ENCODE measurements around the gene PPM1D.
"Not testable (repeated sequence)": the region's sequence is repeated elsewhere in the genome, so short reads cannot be mapped to it uniquely, and the experiment has no call there.

PPM1D gene

DNA sequence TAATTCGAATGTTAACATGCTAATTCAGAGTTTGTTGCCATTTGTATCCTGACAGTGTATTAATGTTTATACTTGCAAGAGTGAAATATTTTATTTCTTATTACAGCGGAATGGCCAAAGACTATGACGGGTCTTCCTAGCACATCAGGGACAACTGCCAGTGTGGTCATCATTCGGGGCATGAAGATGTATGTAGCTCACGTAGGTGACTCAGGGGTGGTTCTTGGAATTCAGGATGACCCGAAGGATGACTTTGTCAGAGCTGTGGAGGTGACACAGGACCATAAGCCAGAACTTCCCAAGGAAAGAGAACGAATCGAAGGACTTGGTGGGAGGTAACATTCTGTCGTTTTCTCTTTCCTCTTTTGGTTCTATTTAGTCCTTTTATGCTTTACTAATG lies 23.4 kb downstream of the PPM1D start:
- no peak for DNase-seq

DNA sequence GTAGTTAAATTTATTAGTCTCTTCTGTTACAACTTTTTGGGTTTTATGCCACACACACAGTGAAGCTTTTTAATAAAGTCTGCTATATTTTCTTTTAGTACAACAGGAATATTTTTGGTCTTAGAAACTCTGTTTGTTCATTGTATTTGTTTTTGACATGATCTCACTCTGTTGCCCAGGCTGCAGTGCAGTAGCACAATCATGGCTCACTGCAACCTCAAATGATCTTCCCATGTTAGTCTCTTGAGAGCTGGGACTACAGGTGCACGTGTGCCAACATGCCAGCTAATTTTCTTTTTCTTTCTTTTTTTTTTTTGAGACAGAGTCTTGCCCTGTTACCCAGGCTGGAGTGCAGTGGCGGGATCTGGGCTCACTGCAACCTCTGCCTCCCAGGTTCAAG lies 27.1 kb downstream of the PPM1D start:
- no peak for DNase-seq

DNA sequence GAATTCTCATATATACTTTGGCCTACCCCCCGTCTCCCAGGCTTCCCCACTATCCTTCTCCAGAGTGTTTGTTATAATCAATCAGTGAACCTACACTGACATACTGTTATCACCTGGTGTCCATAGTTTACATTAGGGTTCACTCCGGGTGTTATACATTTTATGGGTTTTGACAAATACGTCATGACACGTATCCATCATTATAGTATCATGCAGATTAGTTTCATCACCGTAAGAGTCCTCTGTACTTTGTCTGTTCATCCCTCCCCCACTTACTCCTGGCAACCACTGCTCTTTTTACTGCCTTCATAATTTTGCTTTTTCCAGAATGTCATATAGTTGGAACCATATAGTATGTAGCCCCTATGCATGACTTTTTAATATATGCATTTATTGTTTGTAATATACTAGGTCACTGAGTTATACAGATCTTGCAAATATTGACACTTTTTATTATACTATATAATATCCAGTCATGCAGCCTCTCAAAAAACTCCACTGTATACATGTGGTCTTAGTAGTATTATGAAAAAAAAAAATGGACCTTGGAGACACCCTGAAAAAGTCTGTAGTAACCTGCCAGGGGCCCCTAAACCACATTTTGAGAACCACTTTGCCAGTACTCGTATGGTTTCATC lies 28.4 kb downstream of the PPM1D start:
- no peak for DNase-seq

DNA sequence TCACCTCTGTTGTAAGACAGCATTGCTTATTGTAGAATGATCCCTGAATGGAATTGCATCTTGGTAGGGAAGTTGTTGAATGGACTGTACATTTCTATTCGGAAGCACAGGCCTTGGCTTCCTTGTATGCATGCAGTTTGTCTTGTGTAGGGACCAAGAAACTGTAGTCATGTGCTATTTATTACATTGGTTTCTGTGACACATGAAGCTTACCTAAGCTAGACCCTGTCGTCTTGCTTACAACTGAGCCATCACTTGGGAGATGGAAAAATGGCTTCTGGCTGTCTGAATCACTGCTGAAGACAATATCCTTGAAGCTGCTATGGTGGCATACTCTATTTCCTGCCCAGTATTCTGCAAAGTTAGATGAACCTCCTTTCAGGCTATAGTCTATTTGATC lies 29.1 kb downstream of the PPM1D start:
- DNase-seq = no peak

DNA sequence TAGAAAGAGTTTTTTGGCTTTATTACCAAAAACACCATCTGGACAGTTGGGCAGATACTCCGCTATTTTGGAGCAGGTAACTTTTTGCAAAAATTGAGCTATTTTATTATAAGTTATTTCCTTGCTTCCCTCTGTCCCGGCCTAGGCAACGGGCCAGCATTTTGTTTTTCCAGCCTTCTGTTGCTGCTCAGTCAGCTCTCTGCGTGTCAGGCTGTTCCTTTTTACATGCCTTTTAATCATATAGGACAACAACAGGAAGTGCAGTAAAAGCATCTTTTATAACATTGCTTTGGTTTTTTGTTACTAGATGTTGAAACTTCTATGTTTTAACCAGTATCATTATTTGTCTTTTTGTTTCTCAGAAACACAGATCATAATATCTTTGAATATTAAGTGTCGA lies 30.4 kb downstream of the PPM1D start:
- DNase-seq = no peak

DNA sequence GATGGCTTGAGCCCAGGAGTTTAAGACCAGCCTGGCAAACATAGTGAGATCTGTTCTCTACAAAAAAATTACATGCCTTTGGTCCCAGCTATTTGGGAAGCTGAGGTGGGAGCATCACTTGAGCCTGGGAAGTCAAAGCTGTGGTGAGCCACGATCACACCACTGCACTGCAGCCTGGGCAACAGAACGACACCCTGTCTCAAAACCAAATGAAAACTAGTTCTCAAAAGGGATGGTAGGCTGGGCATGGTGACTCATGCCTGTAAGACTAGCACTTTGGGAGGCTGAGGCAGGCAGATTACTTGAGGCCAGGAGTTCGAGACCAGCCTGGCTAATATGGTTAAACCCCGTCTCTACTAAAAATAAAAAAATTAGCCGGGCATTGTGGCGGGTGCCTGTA lies 31.1 kb downstream of the PPM1D start:
- DNase-seq = no peak

DNA sequence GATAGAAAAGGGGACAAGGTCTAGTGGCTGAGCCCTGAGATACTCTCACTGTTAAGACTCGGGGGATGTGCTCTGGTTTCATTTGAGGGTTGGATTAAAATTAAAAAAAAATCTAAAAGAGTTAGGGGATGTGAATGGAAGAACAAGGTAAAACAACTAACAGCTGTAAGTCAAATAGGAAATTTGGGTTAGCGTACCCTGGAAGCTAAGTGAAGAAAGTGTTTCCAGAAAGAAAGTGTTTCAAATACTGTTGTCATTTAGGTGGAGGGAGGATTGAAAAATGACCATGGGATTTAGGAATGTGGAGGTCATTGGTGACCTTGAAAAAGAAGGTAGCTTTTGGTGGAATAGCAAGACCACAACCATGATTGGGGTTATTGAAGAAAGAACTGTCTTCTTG lies 37.7 kb downstream of the PPM1D start:
- DNase-seq = no peak

DNA sequence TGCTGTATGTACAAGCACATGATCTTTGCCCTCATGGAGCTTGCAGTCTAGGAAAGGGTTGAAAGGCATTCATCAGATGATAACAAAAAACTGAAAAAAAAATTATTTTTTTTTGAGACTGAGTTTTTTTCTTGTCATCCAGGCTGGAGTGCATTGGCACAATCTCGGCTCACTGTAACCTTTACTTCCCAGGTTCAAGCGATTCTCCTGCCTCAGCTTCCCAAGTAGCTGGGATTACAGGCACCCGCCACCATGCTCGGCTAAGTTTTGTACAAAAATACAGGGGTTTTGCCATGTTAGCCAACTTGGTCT lies 39.0 kb downstream of the PPM1D start:
- no peak for DNase-seq

DNA sequence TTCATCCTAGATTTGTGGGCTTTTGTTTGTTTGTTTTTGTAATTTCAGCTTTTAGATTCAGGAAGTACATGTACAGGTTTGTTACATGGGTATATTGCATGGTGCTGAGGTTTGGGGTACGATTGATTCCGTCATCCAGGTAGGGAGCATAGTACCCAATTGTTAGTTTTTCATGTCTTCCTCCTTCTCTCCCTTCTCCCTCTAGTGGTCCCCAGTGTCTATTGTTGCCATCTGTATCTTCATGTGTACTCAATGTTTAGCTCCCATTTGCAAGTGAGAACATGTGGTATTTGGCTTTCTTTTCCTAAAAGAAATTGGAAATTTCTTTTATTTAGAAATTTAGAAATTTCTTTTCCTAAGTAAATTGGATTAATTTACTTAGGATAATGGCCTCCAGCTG lies 40.5 kb downstream of the PPM1D start:
- no peak for DNase-seq

DNA sequence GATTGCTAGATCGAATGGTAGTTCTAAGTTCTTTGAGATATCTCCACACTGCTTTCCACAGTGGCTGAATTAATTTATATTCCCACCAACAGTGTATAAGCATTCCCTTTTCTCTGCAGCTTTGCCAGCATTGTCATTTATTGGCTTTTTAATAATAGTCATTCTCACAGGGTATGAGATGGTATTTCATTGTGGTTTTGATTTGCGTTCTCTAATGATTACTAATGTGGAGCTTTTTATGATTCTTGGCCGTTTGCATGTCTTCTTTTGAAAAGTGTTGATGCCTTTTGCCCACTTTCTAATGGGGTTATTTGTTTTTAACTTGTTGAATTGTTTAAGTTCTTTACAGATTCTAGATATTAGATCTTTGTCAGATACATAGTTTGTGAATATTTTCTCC lies 41.1 kb downstream of the PPM1D start:
- DNase-seq = no peak

DNA sequence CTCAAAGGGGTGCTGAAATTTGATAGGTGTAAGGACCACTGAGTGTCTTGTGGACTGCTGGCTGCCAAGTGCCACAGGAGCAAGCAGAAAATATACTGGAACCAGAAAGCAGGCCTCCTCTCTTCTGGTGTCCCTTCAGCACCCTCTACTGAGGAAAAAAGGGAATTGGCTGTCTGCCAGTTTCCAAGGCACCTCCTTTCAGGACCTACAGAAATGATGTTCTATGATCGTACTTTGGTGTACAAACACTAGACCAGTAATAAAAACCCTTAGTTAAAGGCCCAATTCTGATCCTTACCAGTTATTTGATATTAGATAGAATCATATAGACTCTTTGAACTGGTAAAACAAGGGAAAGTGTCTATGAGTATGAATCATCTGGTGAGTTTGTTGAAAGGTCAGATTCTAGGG lies 41.8 kb downstream of the PPM1D start:
- peak; percentile 39 for DNase-seq

DNA sequence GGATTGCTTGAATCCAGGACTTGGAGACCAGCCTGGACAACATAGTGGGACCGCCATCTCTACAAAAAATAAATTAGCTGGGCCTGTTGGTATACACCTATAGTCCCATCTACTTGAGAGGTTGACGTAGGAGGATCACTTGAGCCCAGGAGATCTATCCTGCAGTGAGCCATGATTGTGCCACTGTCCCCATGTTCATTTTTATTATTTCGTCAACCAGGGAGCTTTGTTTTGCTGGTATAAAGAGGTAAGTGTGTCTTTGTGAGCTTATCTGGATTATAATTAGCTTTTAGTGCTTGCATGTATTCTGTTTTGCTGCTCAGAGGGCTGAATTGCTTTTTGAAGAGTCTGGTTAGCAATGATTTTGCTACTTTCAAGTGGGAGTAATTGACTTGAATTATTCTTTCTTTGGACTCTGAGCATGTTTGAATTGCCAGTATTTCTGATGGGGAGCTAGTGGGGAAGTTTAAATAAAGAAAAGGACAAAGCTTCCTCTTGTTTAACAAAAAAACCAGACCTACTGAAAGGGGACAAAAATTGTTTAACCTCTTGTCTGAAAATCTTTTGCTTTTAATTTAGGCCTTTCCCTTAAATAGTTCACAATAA lies 46.0 kb downstream of the PPM1D start:
- no peak for DNase-seq

DNA sequence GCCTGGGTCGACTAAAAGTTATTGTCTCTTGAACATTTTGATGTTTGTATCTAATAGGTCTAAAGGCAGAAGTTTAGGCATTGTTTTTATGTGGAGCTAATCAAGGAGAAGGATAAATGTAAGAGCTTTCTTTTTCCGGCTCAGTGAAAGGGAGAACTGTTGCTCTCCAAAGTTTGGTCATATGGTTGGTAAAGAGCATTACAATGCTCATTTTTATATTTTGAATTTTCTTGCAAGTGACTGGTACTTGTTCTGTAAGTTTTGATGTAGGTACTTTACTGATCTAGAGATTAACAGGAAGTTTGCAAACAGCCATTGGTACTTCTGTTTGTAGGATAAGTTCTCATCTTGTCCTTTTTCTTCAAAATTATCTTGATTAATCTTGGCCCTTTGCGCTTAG lies 46.7 kb downstream of the PPM1D start:
- DNase-seq = no peak

DNA sequence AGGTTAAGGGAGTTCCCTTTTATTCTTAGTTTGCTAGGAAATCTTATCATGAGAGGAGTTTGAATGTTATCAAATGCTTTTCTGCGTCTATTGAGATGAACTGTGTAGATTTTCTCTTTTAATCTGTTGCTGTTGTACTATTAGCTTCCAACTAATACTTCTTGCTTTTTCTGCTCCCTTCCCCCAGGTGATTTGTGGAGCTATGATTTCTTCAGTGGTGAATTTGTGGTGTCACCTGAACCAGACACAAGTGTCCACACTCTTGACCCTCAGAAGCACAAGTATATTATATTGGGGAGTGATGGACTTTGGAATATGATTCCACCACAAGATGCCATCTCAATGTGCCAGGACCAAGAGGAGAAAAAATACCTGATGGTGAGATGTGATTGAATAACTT lies 47.7 kb downstream of the PPM1D start:
- DNase-seq = no peak

DNA sequence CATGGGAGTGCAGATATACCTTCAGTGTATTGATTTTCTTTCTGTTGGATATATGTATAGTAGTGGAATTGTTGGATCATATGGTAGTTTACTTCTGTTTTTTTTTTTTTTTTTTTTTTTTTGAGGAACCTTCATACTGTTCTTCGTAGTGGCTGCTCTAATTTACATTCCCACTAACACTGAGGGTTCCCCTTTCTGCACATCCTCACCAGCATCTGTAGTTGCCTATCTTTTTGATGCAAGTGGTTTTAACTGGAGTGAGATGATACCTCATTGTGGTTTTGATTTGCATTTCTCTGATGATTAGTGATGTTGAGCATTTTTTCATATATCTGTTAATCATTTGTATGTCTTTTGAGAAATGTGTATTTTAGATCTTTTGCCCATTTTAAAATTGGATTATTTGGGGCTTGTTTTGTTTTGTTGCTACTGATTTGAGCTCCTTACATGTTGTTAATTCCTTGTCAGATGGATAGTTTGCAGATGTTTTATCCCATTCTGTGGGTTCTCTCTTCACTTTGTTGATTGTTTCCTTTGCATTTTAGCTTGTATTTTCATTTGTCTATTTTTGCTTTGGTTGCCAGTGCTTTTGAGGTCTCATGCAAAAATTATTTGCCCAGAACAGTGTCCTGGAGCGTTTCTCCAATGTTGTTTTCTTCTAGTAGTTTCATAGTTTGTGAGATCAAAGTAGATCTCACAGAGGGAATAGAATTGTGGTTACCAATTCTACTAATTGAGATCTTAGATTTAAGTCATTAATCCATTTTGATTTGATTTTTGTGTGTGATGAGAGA lies 52.7 kb downstream of the PPM1D start:
- DNase-seq = no peak

DNA sequence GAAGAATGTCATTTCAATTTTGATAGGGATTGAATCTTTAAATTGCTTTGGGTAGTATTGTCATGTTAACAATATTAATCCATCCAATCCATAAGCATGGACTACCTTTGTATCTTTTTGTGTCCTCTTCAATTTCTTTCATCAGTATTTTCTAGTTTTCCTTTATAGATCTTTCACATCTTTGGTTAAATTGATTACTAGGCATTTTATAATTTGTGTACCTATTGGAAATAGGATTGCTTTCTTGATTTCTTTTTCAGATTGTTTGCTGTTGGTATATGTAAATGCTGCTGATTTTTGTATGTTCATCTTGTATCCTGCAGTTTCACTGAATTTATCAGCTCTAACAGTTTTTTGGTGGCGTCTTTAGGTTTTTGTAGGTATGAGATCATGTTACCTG lies 53.6 kb downstream of the PPM1D start:
- DNase-seq = no peak

DNA sequence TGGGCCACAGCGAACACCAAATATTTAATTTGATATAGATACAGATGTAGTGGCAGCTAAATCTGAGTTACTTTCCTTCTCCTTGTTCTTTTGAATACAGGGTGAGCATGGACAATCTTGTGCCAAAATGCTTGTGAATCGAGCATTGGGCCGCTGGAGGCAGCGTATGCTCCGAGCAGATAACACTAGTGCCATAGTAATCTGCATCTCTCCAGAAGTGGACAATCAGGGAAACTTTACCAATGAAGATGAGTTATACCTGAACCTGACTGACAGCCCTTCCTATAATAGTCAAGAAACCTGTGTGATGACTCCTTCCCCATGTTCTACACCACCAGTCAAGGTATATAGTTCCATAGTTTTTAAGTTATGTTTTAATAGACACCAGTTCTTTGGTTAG lies 56.5 kb downstream of the PPM1D start:
- DNase-seq = no peak

DNA sequence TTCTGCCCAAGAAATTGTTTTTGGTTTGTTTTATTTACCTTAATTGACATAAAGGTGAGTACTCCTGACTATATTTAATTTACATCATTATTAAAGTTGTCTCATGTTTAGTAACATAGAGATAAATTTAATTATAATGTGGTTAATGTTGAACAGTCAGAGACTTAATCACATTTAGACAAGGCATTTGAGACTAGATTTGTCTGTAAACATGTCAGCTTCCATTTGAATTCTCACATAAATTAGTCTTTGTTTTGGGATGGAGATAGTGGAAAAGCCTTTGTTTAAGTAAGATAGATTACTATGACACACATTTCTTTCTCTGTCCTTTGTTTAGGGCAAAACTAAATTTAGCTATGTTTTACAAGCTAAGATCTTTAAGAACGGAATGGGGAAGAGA lies 59.2 kb downstream of the PPM1D start:
- DNase-seq = no peak

DNA sequence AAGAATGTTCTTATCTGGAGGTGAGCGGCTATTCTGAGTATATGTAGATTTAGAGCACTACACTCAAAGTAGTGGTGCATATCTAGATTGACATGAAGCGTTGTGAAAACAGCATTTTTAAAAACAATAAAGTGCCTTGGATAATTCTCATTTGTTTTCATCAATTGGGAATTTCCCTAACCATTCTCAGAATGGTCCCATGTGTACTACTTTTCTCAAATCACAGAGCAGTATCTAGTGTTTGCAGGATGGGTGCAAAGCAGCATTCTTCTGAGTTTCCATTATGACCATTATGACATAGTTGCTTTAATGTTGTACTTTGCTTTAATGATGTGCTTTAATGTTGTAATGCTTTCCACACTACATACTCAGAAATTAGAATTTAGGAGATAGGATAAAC lies 61.5 kb downstream of the PPM1D start:
- no peak for DNase-seq

DNA sequence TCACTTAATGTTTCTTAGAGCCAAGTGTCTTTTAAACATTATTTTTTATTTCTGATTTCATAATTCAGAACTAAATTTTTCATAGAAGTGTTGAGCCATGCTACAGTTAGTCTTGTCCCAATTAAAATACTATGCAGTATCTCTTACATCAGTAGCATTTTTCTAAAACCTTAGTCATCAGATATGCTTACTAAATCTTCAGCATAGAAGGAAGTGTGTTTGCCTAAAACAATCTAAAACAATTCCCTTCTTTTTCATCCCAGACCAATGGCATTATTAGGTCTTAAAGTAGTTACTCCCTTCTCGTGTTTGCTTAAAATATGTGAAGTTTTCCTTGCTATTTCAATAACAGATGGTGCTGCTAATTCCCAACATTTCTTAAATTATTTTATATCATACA lies 64.0 kb downstream of the PPM1D start:
- DNase-seq = no peak

DNA sequence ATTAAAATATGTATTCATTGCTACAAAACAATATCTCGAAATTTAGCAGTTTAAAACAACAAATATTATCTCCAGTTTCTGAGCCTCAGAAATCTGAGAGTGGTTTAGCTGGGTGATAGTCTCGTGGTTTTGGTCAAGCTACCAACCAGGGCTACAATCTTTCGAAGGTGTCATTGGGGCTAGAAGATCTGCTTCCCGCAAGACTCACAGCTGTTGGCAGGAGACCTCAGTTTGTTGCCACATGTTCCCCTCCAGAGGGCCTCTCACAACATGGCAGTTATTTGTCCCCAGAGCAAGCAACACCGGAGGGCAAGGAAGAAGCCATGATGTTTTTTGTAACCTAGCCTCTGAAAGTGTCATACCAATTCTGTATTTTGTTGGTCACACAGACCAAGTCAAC lies 65.6 kb downstream of the PPM1D start:
- DNase-seq = no peak

DNA sequence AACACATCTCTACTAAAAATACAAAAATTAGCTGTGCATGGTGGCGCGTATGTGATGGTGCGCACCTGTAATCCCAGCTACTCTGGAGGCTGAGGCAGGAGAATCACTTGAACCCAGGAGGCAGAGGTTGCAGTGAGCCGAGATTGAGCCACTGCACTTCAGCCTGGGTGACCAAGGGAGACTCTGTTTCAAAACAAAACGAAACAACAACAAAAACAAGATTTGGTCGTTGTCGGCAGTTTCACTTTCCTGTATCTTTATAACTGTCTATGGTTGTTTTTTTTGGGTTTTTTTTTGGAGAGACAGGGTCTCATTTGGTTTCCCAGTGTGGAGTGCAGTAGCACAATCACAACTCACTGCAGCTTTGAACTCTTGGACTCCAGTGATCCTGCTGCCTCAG lies 68.7 kb downstream of the PPM1D start:
- not testable (repeated sequence) for DNase-seq

DNA sequence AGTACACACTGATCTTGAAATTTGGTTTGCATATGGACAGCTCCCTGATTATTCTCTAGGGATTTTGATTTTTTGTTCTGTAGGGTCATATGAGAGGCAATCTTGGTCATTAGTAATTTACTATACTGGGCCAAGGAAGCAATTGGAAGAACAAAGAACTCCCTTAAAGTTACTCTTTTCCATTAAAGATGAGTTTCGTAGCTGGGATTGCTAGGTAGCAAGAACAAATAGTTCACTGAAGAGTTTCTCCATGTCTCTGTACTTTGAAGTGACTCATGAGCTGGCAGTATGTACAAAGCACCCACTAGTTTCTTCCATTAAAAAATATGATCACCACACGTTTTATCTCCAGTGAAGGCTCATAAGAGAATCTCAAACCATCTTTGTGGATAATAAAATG lies 71.5 kb downstream of the PPM1D start:
- DNase-seq = no peak

DNA sequence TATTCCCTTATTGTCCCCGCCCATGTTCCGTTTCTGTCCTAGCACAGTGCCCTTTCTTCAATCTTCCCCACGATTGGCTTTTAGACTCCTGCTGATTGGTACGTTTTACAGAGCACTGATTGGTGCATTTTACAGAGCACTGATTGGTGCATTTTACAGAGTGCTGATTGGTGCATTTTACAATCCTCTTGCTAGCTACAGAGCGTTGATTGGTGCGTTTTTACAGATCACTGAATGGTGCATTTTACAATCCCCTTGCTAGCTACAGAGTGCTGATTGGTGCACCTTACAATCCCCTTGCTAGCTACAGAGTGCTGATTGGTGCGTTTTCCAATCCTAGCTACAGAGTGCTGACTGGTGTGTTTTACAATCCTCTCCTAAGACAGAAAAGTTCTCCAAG lies 74.6 kb downstream of the PPM1D start:
- not testable (repeated sequence) for DNase-seq

DNA sequence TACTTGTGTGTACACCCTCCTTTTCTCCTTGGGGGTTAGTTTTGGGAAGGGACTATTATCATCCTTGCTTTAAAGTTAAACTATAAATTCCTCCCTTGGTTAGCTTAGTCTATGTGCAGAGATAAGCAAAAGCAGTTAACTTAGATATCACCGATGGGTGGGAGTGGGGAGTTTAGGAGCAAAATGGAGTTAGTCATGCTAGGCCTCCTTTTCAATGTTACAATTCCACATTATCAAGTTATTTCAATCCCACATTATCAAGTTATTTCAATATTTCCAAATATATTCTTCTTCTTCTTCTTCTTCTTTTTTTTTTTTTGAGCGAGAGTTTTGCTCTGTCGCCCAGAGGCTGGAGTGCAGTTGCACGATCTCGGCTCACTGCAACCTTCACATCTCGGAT lies 76.0 kb downstream of the PPM1D start:
- DNase-seq = no peak

Measured in central memory CD4-positive, alpha-beta T cell (primary cell).